Psoas muscle (tissue), 8 donors: ENCODE data around the gene DLGAP3. TPM values are rescaled to one million over a fixed set of nuclear protein-coding genes. Genes with fewer than 3 reads are reported as not detected.

Source experiments
- ATAC-seq, 4 donors: fragments of 200-7000 bp; cut with Tn5 transposase; one replicate each; pipeline ENCODE4 v1.9.1; 2020; ENCODE audit warnings: moderate library complexity in 3 of 4, mild to moderate bottlenecking in 2 of 4
- DNase-seq, 2 donors: peaks; one replicate each; pipeline ENCODE4 v3.0.0-alpha.2; 2020
- H3K27ac ChIP-seq: fragments of 200-600 bp; one replicate; pipeline ENCODE4 v1.8.0; 2022
- H3K27me3 ChIP-seq, 3 donors: fragments of 200-600 bp in 1 of 3; one replicate each; pipeline versions ENCODE4 v1.6.1 to v1.8.0; 2013 to 2022; ENCODE audit warnings: low read length in 2 of 3, mild to moderate bottlenecking in 2 of 3, moderate library complexity in 1 of 3; ENCODE audit not compliant: insufficient read depth in 3 of 3
- H3K36me3 ChIP-seq, 2 donors: fragments of 200-600 bp in 1 of 2; one replicate each; pipeline versions ENCODE4 v1.6.1 to v1.8.0; 2013 to 2022; ENCODE audit warnings: low read depth in 1 of 2, mild to moderate bottlenecking in 1 of 2, moderate library complexity in 1 of 2; ENCODE audit not compliant: insufficient read depth in 1 of 2
- H3K4me1 ChIP-seq: fragments of 200-600 bp; one replicate; pipeline ENCODE4 v1.8.0; 2022
- H3K4me3 ChIP-seq: fragments of 200-600 bp; one replicate; pipeline ENCODE4 v1.8.0; 2022; ENCODE audit warnings: mild to moderate bottlenecking
- H3K9me3 ChIP-seq: fragments of 200-600 bp; one replicate; pipeline ENCODE4 v1.8.0; 2022
- CTCF ChIP-seq: fragments of 200-600 bp; IDR thresholded peaks from one replicate; pipeline ENCODE4 v1.8.0; 2022; ENCODE audit warnings: antibody characterized with exemption
- WGBS, 3 donors: extraction: QIAGEN DNeasy Blood & Tissue Kit; methylation state at CpG; one replicate each; pipeline versions ENCODE4 v1.1.6 to v1.1.7; 2013; 5-methylcytosine and 5-hydroxymethylcytosine counted together
- intact Hi-C, 2 donors: fragments of 100-400 bp; cut with DNase I; formaldehyde crosslinking; loops; one replicate each; pipeline versions ENCODE4 v1.11.0 to v1.14.2; 2022
- polyA plus RNA-seq, 3 donors: library from polyadenylated mRNA; stranded (reverse); fragments of 200-250 nt; gene quantifications; one replicate each; pipeline ENCODE4 v1.2.3, GENCODE V29; 2013
- total RNA-seq, 4 donors: library from RNA; stranded (reverse); fragmentation: NEBNext Ultra II Directional in 2 of 4; extraction: Animal tissue kit (Norgen Biotek cat#: 25700) in 2 of 4; gene quantifications; one replicate each; pipeline versions ENCODE4 v1.2.1 to v1.2.4, GENCODE V29; 2021 to 2023
- donor health status: healthy with polysubstance abuse.
- donor health status: DM: no; HTN: no; CAD: no; lungs with moderate emphysema.
- donor health status: Bipolar disorder and iron deficiency.
- donor health status: healthy.
- donor health status: DM: yes; HTN: yes; CAD: no.
- donor health status: DM: no; HTN: no; CAD: no.
- donor health status: DM: no; HTN: no; CAD: no.
- donor health status: DM: yes; HTN: yes; CAD: no.

DLGAP3 gene
- total and polyA plus RNA-seq, 7 donors, result 0.01 to 0.44 (median 0.08) TPM; not detected in 1

DNA sequence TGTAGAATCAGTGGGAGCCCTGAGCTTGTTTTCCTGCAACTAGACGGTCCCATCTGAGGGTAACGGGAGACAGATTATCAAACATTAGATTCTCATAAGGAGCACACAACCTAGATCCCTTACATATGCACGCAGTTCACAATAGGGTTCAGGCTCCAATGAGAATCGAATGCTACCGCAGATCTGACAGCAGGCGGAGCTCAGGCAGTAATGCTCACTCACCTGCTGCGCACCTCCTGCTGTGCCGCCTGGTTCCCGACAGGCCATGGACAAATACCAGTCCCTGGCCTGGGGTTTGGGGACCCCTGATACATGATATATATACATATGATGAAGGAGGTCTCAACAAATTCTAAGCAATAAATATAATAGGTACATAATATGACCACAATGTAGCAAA lies 50.2 kb downstream of the DLGAP3 start:
- intact Hi-C loops, result no loop called here
- Histone ChIP-seq H3K36me3 (no peaks in the 10 kb centered on the region), H3K4me3 (no peak overlapping the region), H3K27ac (no peak overlapping the region), H3K9me3 (no peaks in the 10 kb centered on the region), H3K27me3 (peaks cover 3 to 43% (median 11%) of the 10 kb centered on the region in 3 donors), H3K4me1 (no peaks in the 10 kb centered on the region)
- no peak for TF ChIP-seq CTCF
- ATAC-seq (no peak), DNase-seq (no peak)
- WGBS, 3 donors, result 65 to 72% (median 71%) methylated on average over 9 of the region's 9 CpGs

DNA sequence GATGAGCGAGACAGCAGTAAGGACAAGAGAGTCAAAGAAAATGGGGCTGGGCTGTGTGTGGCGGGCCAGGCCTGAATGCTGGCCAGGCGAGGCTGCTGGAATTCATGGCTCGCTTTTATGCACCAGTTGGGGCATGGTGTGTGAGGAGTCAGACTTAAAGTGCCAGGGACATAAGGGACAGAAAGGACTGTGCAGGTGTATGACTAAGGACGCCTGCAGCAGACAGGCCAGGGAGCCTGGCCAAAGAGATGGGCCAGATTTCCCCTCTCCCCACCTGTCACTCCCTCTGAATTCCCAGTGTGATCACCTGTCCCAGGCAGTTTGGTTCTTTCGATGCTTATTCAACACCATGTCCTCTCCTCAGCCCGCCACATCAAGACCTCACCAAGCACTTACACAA lies 53.0 kb downstream of the DLGAP3 start:
- no peak overlapping the region for H3K27ac ChIP-seq
- TF ChIP-seq CTCF, result no peak
- no peak overlapping the region for H3K4me3 ChIP-seq
- H3K36me3 ChIP-seq, result no peaks in the 10 kb centered on the region
- peaks cover 3 to 39% (median 4%) of the 10 kb centered on the region in 3 donors for H3K27me3 ChIP-seq
- 74 to 77% (median 76%) methylated on average over 7 of the region's 7 CpGs for WGBS, 3 donors
- intact Hi-C loops, result no loop called here
- no peak for DNase-seq
- no peak for ATAC-seq
- no peaks in the 10 kb centered on the region for H3K4me1 ChIP-seq
- H3K9me3 ChIP-seq, result no peaks in the 10 kb centered on the region

- intact Hi-C loops, result no loop called here
- H3K4me1 ChIP-seq, result no peaks in the 10 kb centered on the region
- 24 to 38% (median 26%) methylated on average over 4 of the region's 4 CpGs for WGBS, 3 donors
- H3K36me3 ChIP-seq, result no peaks in the 10 kb centered on the region
- H3K9me3 ChIP-seq, result no peaks in the 10 kb centered on the region
- ATAC-seq (no peak), DNase-seq (no peak)
- peaks cover 0 to 37% (median 4%) of the 10 kb centered on the region in 3 donors for H3K27me3 ChIP-seq
- no peak for TF ChIP-seq CTCF
- no peak overlapping the region for H3K27ac ChIP-seq
- no peak overlapping the region for H3K4me3 ChIP-seq
These were observed 55.0 kb downstream of the DLGAP3 start for GRCh38 chr1:34874296-34874952.

DNA sequence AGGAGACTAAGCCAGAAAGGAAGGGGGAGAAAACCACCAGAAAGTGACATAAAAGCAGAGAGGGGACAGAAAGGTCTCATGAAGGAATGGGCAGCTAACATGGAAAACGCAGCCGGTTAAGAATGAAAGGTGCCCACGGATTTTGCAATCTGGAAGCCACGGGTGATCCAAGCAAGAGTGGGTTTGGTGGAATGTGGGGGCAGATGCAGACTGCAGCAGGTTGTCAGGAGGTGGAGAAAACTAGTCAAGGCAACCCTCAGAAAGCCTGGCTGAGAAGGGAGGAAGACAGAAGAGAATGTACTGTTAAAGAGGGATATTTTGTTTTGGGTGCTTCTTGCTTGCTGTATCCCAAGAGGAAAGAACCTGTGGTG lies 57.3 kb downstream of the DLGAP3 start:
- Histone ChIP-seq H3K9me3 (no peaks in the 10 kb centered on the region), H3K27me3 (peaks cover 0 to 20% (median 2%) of the 10 kb centered on the region in 3 donors), H3K36me3 (no peaks in the 10 kb centered on the region), H3K4me3 (no peak overlapping the region), H3K27ac (no peak overlapping the region), H3K4me1 (no peaks in the 10 kb centered on the region)
- 47 to 61% (median 61%) methylated on average over 4 of the region's 4 CpGs for WGBS, 3 donors
- TF ChIP-seq CTCF, result no peak
- ATAC-seq, result no peak
- DNase-seq, result no peak
- intact Hi-C loops, result no loop called here
